GM21390 (cell line): Measurements from ENCODE around the gene RABEP1.
"Not testable (repeated sequence)": the region's sequence is repeated elsewhere in the genome, so short reads cannot be mapped to it uniquely, and the experiment has no call there.

Experiments
- ATAC-seq: cut with Tn5 transposase; IDR thresholded peaks from one replicate; pipeline ENCODE4 v1.9.1; 2021; ENCODE audit not compliant: unreplicated experiment

Gene RABEP1

GRCh38 chr17:5281814-5282641 lies at the start of gene RABEP1:
Gene RABEP1 (plus strand): TSS chr17:5282284. CDS start chr17:5282487, 203 bp downstream.
- ATAC-seq = peak; percentile 59

GRCh38 chr17:5233492-5233891 lies 48.6 kb upstream of the RABEP1 start:
- ATAC-seq = not testable (repeated sequence)

GRCh38 chr17:5234645-5235576 lies 47.2 kb upstream of the RABEP1 start, which contains the start of gene SCIMP:
Gene SCIMP (minus strand): TSS chr17:5234860. CDS start chr17:5234755, 105 bp downstream.
- peak; percentile 53 for ATAC-seq

GRCh38 chr17:5236938-5237540 lies 45.0 kb upstream of the RABEP1 start:
- no peak for ATAC-seq

GRCh38 chr17:5237541-5238016 lies 44.5 kb upstream of the RABEP1 start:
- no peak for ATAC-seq

GRCh38 chr17:5238333-5238732 lies 43.8 kb upstream of the RABEP1 start:
- no peak for ATAC-seq

- ATAC-seq = not testable (repeated sequence)
Measured at GRCh38 chr17:5239769-5240168, 42.3 kb upstream of the RABEP1 start.

GRCh38 chr17:5241861-5242671 lies 40.0 kb upstream of the RABEP1 start:
- no peak for ATAC-seq

GRCh38 chr17:5247621-5248020 lies 34.5 kb upstream of the RABEP1 start:
- no peak for ATAC-seq

- ATAC-seq = no peak
Measured at GRCh38 chr17:5248821-5249479, 33.1 kb upstream of the RABEP1 start.

- no peak for ATAC-seq
Measured at GRCh38 chr17:5249615-5250014, 32.5 kb upstream of the RABEP1 start.

- no peak for ATAC-seq
Measured at GRCh38 chr17:5254414-5254813, 27.7 kb upstream of the RABEP1 start.

- no peak for ATAC-seq
Measured at GRCh38 chr17:5254903-5255521, 27.1 kb upstream of the RABEP1 start.

- no peak for ATAC-seq
Measured at GRCh38 chr17:5257124-5257523, 25.0 kb upstream of the RABEP1 start.

GRCh38 chr17:5260542-5260941 lies 21.5 kb upstream of the RABEP1 start:
- no peak for ATAC-seq

GRCh38 chr17:5262416-5262991 lies 19.6 kb upstream of the RABEP1 start:
- no peak for ATAC-seq

GRCh38 chr17:5263441-5263840 lies 18.6 kb upstream of the RABEP1 start:
- ATAC-seq = no peak

GRCh38 chr17:5264893-5265292 lies 17.2 kb upstream of the RABEP1 start:
- ATAC-seq = no peak
